ENCODE results near the gene KCNQ2.

KCNQ2 gene

GRCh38 chr20:63351811-63352591 lies 120.5 kb downstream of the KCNQ2 start:
- DNase-seq = no peak

- no peak for DNase-seq
Observed at GRCh38 chr20:63351326-63351700, 121.1 kb downstream of the KCNQ2 start.

GRCh38 chr20:63350597-63351325 lies 121.7 kb downstream of the KCNQ2 start:
- DNase-seq = no peak

Data from OCI-M1 (cell line).